ENCODE data around the gene CACNG1. TPM values are rescaled to one million over a fixed set of nuclear protein-coding genes. Genes with fewer than 3 reads are reported as not detected.

The CACNG1 gene
- polyA plus RNA-seq, 1 of the 3 experiments (the other 2 are of a cell fraction): not detected

DNA sequence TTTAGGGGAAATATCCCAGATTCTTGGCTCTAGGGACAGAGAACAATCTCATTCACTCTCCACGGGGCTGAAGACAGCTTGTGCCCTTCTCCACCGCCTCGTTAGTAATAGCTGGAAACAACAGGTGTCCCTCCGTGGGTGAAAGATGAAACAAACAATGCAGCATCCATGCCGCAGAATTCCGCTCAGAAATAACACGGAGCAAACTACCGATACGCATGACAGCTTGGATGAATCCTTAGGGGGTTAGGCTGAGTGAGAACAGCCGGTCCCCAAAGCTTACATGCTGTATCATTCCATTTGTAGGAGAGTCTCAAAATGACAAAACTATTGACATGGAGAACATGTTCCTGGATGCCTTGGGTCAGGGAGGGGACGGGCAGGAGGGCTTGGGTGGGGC is 29.4 kb upstream of the CACNG1 start:
- TF ChIP-seq, protein P1, sequence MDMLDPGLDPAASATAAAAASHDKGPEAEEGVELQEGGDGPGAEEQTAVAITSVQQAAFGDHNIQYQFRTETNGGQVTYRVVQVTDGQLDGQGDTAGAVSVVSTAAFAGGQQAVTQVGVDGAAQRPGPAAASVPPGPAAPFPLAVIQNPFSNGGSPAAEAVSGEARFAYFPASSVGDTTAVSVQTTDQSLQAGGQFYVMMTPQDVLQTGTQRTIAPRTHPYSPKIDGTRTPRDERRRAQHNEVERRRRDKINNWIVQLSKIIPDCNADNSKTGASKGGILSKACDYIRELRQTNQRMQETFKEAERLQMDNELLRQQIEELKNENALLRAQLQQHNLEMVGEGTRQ (IDR thresholded peaks at IDR 0.05; ENCODE audit: borderline replicate concordance, low read depth, low read length): no peak
- TF ChIP-seq SIN3A (IDR thresholded peaks at IDR 0.05; ENCODE audit: borderline replicate concordance, low read depth, low read length): no peak
- TF ChIP-seq, protein P2, sequence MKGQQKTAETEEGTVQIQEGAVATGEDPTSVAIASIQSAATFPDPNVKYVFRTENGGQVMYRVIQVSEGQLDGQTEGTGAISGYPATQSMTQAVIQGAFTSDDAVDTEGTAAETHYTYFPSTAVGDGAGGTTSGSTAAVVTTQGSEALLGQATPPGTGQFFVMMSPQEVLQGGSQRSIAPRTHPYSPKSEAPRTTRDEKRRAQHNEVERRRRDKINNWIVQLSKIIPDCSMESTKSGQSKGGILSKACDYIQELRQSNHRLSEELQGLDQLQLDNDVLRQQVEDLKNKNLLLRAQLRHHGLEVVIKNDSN (IDR thresholded peaks at IDR 0.05; ENCODE audit: borderline replicate concordance, low read depth): no peak
- TF ChIP-seq YY1 (IDR thresholded peaks at IDR 0.05; ENCODE audit: low read depth): no peak
- no peak for TF ChIP-seq NFIC (IDR thresholded peaks at IDR 0.05; ENCODE audit: borderline replicate concordance)
- TF ChIP-seq GATA2 (CRISPR knock-in tag; IDR thresholded peaks at IDR 0.05): no peak
- no peak for TF ChIP-seq RFX5 (IDR thresholded peaks at IDR 0.05; ENCODE audit: low read length)
- TF ChIP-seq FOSL2 (IDR thresholded peaks at IDR 0.05; ENCODE audit: borderline replicate concordance, low read depth): no peak
- no peak for TF ChIP-seq CHD2 (IDR thresholded peaks at IDR 0.05; ENCODE audit: low read length, partially characterized antibody)
- TF ChIP-seq EZH2phosphoT487 (IDR thresholded peaks at IDR 0.05; ENCODE audit: borderline replicate concordance, low read depth): no peak
- TF ChIP-seq, protein P3, sequence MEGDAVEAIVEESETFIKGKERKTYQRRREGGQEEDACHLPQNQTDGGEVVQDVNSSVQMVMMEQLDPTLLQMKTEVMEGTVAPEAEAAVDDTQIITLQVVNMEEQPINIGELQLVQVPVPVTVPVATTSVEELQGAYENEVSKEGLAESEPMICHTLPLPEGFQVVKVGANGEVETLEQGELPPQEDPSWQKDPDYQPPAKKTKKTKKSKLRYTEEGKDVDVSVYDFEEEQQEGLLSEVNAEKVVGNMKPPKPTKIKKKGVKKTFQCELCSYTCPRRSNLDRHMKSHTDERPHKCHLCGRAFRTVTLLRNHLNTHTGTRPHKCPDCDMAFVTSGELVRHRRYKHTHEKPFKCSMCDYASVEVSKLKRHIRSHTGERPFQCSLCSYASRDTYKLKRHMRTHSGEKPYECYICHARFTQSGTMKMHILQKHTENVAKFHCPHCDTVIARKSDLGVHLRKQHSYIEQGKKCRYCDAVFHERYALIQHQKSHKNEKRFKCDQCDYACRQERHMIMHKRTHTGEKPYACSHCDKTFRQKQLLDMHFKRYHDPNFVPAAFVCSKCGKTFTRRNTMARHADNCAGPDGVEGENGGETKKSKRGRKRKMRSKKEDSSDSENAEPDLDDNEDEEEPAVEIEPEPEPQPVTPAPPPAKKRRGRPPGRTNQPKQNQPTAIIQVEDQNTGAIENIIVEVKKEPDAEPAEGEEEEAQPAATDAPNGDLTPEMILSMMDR (IDR thresholded peaks at IDR 0.05): no peak
- TF ChIP-seq JUND (IDR thresholded peaks at IDR 0.05): no peak
- no peak for TF ChIP-seq TEAD4 (IDR thresholded peaks at IDR 0.05; ENCODE audit: borderline replicate concordance, insufficient read depth)
- no peaks in the 10 kb centered on the region for H3K9me3 ChIP-seq
- WGBS (ENCODE audit: low lambda C conversion rate): 82% methylated on average over 11 of the region's 11 CpGs
- H3K9ac ChIP-seq: no peak overlapping the region
- H3K27me3 ChIP-seq (ENCODE audit: insufficient read depth): no peaks in the 10 kb centered on the region
- H2AFZ ChIP-seq (ENCODE audit: low read depth): no peak overlapping the region
- H3K4me1 ChIP-seq (ENCODE audit: control insufficient read depth in 1 of 2, insufficient read depth in 2 of 2, low read depth in 1 of 2, low read length in 1 of 2): peaks cover 0 to 75% of the 10 kb centered on the region in 2 experiments; a peak in 2 of 4 replicates
- DNase-seq: no peak
- peak overlapping the region in 1 of 2 experiments; percentile 99; a peak in 2 of 4 replicates for H3K27ac ChIP-seq (ENCODE audit: low read depth in 2 of 2, low read length in 1 of 2)
- H3K9me2 ChIP-seq: no peaks in the 10 kb centered on the region
- H3F3A ChIP-seq (replicated peaks; ENCODE audit: insufficient read depth): no peaks in the 10 kb centered on the region
- no peak overlapping the region for H3K4me3 ChIP-seq (ENCODE audit: low read depth in 2 of 2, low read length in 1 of 2)
- H3K79me2 ChIP-seq (ENCODE audit: insufficient read depth): no peaks in the 10 kb centered on the region
- no peak overlapping the region for H3K4me2 ChIP-seq
- H4K20me1 ChIP-seq (ENCODE audit: insufficient read depth): no peaks in the 10 kb centered on the region
- H3K36me3 ChIP-seq (replicated peaks in 1 of 2; ENCODE audit: control insufficient read depth in 1 of 2, insufficient read depth in 2 of 2, low read length in 1 of 2): no peaks in the 10 kb centered on the region
- POLR2A ChIA-PET: no interaction called here
- CTCF ChIA-PET: interaction anchor here (1.0 to 3.3 kb wide), 3 partner anchors 9 to 287 kb away, joined by 4 to 17 read pairs (median 4); no protein-coding TSS in a partner anchor
